ENCODE results near the gene ERP29. TPM values are rescaled to one million over a fixed set of nuclear protein-coding genes. Genes with fewer than 3 reads are reported as not detected.
A peak's percentile ranks its signal among the peaks of the same experiment; 100 is the strongest.
"Not testable (repeated sequence)": the region's sequence is repeated elsewhere in the genome, so short reads cannot be mapped to it uniquely, and the experiment has no call there.

Gene ERP29
- total RNA-seq (ENCODE audit: insufficient read depth, low replicate concordance), result 32.0 TPM

DNA sequence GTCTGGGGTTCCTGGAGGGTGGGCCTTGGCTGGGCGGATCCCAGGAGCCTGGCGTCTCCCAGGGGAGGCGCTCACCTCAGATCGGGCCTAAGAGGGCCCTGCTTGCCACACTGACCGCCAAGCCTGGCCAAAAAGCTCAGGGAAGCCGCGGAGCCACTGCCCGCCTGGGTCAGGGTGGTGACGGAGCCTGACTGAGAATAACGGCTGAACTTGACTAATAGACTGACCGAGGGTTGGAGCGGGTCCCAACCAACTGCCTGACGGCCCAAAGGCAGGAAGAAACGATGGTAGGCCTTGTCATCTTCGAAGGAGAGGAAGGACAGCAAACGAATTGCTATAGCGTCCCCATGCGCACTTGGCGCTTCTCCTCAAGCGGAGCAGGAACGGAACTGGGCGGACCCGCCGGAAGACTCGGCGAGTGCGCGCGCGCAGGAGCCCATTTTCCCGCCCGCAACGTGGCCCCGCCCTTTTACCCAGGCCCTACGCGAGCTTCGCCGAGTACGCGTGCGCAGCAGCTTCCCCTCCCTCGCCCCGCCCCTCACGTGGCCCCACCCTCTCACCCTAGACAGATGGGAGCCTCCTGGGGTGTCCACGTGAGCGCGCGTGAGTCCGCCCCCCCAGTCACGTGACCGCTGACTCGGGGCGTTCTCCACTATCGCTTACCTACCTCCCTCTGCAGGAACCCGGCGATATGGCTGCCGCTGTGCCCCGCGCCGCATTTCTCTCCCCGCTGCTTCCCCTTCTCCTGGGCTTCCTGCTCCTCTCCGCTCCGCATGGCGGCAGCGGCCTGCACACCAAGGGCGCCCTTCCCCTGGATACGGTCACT lies at the start of gene ERP29, which contains the start of gene TMEM116:
Gene ERP29, plus strand, starts transcription at position 652 of the 826 bp plus-strand sequence. Its CDS starts 40 bp downstream, at position 692.
Gene TMEM116, minus strand, starts transcription at position 391 of the 826 bp plus-strand sequence. CDS start 7,895 bp downstream, outside the sequence.
- peak; percentile 99 for DNase-seq (ENCODE audit: low spot score)

DNA sequence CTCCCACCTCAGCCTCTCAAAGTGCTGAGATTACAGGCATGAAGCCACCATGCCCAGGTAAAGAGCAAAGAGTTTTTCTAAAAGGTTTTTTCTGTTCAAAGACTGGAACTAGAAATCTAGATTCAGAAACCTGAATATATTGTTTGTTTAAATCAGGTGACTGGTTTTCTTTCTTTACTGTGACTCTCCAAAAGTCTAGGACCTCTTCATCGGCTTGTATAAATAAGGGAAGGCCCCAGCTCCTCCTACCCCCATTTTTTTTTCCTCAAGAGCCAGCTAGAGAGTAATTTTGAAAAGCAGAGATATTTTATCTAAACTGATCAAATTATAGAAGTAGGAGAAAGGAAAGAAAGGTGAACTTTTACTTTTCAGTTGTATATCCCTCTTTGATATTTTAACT lies 48.3 kb upstream of the ERP29 start:
- no peak for DNase-seq (ENCODE audit: low spot score)

DNA sequence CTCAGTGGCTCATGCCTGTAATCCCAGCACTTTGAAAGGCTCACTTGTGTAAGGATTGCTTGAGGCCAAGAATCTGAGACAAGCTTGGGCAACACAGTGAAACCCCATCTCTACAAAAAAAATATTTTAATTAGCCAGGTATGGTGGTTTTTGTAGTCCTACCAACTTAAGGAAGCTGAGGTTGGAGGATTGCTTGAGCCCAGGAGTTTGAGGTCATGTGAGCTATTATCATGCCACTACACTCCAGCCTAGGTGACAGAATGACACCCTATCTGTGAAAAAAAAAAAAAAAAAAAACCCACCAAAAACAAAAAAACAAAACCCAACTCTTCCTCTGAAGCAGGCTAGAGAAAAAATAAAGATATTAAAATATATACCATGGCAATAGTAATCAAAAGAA lies 41.4 kb upstream of the ERP29 start:
- DNase-seq (ENCODE audit: low spot score), result no peak

DNA sequence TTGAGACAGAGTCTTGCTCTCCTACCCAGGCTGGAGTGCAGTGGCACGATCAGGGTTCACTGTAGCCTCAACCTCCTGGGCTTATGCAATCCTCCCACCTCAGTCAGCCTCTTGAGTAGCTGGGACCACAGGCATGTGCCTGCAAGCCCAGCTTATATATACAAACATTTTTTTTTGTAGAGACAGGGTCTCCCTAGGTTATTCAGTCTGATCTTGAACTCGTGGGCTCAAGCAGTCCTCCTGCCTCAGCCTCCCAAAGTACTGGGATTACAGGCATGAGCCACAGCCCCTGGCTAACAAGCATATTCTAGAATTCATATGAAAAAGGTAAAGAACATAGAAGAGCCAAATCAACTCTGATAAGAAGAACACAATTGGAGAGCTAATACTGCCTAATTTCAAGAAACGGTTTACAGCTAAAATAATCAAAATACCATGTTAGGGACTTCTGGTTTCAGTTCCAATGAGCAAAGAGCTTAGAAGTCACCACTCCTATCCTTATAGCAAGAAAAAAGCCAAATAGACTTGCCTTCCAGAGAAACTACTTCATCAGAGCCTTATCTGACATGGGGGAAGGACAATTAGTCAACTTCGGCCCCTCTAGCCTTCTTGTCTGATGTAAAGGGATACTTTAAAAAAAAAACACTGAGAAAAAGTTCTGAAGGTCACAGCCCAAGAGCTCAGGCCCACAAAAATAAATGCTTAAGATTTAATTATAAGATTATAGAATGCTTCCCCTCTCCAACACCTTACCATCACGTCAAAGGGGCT lies 37.9 kb upstream of the ERP29 start:
- no peak for DNase-seq (ENCODE audit: low spot score)

DNA sequence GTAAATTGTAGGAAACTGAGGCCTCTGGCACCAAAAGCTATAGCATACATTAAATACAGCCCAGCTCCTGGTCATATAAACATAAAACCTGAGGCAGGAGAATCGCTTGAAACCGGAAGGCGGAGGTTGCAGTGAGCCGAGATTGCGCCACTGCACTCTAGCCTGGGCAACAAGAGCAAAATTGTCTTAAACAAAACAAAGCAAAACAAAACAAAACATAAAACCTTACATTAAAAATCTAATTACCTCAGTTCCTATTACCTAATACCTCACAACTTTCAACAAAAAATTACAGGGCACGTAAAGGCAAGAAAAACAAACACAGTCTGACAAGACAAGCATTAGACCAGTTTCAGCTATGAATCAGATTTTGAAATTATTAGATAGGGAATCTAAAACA lies 36.9 kb upstream of the ERP29 start:
- DNase-seq (ENCODE audit: low spot score), result no peak

DNA sequence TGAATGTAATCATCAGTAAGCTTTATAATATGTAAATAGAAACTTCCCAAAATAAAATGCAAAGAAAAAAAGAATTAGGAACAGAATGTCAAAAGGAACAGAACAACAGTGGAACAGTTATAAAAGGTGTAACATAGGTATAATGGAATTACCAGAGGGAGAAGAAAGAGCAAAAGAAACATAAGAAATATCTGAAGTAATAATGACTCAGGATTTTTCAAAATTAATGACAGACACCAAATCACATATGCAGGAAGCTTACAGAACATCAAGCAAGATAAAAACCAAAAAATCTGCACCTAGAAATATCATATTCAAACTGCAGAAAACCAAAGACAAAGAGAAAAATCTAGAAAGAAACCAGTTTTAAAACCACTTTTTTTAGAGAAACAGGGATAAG lies 36.4 kb upstream of the ERP29 start:
- DNase-seq (ENCODE audit: low spot score), result no peak

DNA sequence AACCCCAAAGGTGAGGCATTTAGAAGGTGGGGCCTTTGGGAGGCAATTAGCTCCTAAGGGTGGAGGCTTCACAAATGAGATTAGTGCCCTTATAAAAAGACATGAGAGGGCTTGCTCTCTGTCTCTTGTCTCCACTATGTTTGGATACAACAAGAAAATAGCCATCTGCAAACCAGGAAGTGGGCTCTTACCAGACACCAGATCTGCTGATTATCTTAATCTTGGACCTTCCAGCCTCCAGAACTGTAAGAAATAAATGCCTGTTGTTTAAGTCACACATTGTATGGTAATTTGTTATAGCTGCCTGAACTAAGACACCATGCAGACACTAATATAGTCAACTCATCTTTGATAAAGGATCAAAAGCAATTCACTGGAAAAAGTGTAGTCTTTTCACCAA lies 34.7 kb upstream of the ERP29 start:
- no peak for DNase-seq (ENCODE audit: low spot score)

DNA sequence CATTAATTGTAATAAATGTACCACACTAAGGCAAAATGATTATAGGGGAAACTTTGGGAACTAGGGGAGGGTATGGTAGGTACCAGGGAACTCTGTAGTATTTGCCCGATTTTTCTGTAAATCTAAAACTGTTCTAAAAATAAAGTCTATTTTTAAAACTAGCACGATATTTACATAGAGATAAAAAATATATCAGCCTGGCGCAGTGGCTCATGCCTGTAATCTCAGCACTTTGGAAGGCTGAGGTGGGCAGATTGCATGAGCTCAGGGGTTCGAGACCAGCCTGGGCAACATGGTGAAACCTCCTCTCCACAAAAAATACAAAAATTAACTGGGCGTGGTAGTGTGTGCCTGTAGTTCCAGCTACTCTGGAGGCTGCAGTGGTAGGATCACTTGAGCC lies 32.6 kb upstream of the ERP29 start:
- DNase-seq (ENCODE audit: low spot score), result no peak

DNA sequence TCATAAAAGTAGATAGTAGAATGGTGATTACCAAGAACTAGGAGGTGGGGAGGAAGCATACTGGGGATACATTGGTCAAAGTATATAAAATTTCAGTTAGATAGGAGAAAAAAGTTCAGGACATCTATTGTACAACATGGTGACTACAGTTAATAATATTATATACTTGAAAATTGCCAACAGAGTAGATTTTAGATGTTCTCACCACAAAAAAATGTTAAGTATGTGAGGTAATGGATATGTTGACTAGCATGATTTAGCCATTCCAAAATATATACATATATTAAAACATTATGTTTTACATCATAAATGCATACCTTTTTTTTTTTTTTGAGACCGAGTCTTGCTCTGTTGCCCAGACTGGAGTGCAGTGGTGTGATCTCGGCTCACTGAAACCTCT lies 31.2 kb upstream of the ERP29 start:
- no peak for DNase-seq (ENCODE audit: low spot score)

DNA sequence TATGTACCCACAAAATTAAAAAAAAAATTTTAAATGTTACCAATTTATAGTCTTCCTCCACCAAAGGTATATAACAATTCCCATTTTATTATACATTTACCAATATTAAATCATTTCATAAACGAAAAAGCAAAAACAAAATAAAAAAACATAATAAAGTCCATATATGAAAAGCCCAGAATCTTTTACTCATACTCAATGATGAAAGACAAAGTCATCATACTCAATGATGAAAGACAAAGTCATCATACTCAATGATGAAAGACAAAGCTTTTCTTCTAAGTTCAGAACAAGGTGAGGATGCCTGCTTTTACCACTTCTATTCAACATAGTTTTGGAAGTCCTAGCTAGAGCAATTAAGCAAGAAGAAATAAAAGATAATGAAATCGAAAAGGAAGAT lies 28.4 kb upstream of the ERP29 start:
- no peak for DNase-seq (ENCODE audit: low spot score)

DNA sequence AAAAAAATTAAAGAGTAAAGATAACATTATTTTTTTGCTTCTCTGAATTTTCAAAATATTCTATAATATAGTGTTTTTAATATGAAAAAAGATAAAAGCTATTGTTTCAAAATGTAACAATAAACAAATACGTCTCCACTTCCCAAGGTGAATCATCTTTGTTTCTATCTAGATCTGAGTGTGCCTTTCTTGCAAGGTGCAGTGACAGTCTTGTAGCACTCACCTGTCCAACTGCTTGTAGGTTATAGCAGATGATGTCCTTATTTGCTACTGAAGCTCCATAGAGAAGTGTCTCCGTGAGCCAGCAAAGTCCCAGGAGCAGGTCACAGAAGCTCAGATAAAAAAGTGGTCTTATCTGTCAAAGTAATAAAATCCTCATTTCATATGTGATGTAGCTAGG lies 21.7 kb upstream of the ERP29 start:
- no peak for DNase-seq (ENCODE audit: low spot score)

DNA sequence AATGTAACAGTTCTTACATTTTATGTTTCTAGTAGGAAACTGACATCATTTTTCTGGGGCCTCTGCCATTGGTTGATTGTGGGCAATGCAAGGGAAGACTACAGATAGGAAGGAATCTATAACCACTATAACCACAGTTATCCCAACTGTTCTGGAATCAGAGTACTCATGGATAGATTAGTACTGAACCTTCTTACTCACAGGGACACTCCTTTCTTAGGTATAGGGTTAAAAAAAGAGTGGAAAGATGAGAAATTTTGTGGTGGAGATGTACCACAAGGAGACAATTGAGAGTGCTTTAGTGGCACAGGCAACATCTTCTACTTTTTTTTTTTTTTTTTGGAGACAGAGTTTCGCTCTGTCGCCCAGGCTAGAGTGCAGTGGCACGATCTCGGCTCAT lies 21.3 kb upstream of the ERP29 start:
- no peak for DNase-seq (ENCODE audit: low spot score)

DNA sequence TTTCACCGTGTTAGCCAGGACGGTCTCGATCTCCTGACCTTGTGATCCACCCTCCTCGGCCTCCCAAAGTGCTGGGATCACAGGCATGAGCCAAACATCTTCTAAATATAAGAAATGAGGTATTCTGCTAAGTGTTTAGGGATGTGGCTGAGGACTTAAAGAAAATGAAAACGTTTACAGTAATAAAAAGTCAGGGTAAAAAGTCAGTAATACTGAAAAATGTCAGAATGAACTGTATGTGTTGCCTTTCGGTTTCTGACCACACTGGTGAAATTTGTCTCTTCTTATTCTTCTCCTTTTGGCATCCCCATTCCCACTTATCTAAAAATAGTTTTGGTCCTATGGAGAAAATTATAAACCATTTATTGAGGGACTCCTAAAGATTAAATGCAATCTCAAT lies 20.8 kb upstream of the ERP29 start:
- no peak for DNase-seq (ENCODE audit: low spot score)

DNA sequence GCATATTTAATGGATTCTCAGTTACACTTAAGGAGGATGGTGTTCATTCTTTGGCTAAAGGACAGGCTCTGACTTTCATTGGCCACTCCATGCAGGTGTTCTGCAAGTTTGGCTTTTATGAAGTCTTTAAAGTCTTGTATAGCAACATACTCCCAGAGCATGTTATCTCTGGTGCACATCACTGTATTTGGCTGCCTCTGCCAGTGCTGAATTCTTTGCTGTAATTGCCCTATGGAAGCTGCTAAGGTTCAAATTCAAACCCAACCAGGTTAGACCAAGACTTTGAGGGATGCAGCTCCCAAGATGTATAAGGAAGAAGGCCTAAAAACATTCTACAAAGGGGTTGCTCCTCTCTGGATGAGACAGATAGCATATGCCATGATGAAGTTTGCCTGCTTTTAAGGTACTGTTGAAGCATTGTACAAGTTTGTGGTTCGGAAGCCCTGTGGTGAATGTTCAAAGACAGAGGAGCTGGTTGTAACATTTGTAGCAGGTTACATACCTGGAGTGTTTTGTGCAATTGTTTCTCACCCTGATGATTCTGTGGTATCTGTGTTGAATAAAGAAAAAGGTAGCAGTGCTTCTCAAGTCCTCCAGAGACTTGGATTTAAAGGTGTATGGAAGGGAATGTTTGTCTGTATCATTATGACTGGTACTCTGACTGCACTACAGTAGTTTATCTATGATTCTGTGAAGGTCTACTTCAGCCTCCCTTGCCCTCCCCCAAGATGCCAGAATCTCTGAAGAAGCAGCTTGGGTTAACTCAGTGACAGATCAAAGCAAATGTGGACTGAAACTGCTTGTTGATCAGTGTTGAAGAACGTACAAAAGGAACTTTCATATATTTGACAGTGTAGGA lies 19.7 kb upstream of the ERP29 start:
- no peak for DNase-seq (ENCODE audit: low spot score)

DNA sequence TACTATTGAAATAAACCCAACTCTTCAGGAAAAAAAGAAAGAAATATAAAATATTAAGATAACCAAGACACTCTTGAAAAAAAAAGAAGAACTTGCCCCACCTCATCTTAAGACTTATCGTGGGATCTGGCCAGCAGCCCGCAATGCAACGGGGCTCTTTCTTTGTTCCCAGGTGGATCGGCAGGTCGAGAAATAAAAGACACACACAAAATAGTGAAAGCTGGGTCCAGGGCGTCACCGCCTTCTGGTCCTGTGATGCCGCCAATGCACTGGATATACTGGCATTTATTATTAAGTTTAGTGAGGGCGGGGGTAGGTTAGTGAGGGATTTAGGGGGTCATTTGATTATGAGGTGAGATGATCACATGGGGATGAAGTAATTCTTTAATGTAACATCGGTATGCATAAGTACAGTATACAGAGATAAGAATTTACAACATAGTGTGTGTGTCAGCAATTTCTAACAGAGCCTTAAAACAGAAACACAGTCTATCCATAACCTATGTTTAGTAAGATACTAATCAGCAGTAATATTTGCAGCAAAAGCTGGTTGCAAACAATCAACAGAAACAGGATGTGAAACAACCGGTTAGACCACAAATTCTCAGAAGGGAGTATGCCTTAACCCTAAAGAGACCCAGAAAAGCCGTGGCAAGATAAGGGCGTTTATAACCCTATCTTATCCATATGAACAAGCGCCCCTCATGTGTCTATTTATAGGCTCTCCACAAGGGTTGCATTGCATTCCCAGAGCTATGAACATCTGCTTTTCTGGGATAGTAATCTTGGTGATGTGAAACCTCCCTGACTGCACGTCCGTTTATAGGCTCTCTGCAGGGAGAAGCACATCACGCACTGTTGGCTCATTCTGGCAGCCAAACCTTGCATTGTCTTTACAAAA lies 18.8 kb upstream of the ERP29 start:
- peak; percentile 64 for DNase-seq (ENCODE audit: low spot score)

DNA sequence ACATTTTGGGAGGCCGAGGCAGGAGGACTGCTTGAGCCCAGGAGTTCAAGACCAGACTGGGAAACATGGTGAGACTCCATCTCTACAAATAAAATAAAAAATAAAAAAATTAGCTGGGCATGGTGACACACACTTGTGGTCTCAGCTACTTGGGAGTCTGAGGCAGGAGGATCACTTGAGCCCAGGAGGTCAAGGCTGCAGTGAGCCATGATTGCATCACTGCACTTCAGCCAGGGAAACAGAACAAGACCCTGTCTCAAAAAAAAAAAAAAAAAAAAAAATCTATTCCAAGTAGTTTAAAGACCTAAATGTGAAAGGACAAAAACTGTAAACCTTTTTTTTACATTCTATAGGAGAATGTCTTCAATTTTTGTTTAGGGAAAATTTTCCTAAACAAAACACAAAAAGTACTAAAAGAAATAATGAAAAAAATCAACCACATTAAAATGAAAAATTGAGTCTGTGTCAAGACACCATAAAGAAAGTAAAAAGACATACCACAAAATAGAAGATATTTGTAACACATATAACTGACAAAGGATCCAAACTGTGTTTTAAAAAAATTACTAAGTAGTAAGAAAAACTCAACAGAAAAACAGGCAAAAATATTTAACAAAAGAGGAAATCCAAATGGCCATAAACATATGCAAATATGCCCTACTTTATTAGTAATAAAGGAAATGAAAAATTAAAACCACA lies 17.3 kb upstream of the ERP29 start:
- no peak for DNase-seq (ENCODE audit: low spot score)

DNA sequence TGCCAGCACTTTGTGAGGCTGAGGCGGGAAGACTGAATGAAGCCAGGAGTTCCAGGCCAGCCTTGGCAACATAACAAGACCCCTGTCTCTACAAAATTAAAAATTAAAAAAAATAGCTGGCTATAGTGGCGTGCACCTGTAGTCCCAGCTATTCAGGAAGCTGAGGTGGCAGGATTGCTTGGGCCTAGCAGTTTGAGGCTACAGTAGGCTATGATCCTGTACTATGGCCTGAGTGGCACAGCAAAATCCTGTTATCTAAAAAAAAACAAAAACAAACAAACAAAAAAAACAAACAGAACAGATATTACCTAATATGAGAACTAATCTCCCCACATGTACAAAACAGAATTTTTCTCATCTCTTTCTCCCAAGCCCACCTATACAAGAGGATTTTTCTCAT lies 15.9 kb upstream of the ERP29 start:
- no peak for DNase-seq (ENCODE audit: low spot score)

DNA sequence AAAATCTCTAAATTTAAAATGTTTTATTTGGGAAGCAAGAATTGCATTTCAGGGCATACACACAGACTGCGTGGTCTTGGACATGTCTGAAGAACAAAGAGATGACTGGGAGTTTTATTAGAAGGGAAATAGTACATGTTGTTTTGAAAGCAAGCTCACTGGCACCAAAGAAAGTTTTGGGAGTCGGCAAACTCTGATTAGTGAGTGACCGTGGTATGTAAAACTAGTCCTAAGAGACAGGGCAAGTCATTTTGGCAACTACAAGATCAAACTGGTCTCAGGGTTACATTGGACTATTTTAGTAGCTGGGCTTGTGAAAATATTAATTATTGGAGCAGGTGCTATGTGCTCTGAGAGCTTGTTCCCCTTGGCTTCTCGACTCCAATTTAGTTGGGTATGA lies 15.2 kb upstream of the ERP29 start:
- DNase-seq (ENCODE audit: low spot score), result no peak

DNA sequence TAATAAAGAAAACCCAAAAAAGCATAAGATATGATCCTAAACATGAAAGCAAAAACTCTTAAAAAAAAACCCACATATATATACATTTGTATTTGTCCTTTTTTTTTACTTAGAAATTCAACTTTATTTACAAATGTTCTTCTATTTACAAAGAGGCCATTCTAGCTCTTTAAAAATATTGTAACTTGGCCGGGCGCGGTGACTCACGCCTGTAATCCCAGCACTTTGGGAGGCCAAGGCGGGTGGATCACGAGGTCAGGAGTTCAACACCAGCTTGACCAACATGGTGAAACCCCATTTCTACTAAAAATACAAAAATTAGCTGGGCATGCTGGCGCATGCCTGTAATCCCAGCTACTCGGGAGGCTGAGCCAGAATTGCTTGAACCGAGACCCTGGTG lies 14.1 kb upstream of the ERP29 start:
- DNase-seq (ENCODE audit: low spot score), result not testable (repeated sequence)

DNA sequence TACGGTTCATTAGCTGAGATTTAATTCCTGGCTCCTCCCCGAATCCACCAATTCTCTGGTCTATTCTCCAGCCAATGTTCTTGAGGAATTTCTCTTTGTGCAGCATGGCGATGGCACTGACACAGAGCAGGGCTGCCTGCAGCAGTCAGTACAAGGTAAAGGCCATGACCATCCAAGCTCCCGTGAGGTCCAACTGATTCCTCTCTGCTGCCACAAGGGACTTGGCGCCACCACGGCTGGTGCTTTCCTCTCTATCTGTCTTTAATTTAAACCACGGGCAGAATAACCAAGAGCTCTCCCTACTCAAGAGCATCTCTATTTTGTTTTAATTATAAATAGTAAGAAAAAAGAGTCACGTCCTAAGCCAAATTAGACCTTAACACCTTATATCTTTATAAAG lies 12.4 kb upstream of the ERP29 start:
- DNase-seq (ENCODE audit: low spot score), result no peak

Data from umbilical cord (tissue), 2 donors.